HG03175 (cell line): ENCODE measurements around the gene SCNN1B.
"Not testable (repeated sequence)": the region's sequence is repeated elsewhere in the genome, so short reads cannot be mapped to it uniquely, and the experiment has no call there.

Experiments
- ATAC-seq: cut with Tn5 transposase; IDR thresholded peaks from one replicate; pipeline ENCODE4 v1.9.1; 2021; ENCODE audit warnings: mild to moderate bottlenecking, moderate library complexity; ENCODE audit not compliant: unreplicated experiment

SCNN1B gene

DNA sequence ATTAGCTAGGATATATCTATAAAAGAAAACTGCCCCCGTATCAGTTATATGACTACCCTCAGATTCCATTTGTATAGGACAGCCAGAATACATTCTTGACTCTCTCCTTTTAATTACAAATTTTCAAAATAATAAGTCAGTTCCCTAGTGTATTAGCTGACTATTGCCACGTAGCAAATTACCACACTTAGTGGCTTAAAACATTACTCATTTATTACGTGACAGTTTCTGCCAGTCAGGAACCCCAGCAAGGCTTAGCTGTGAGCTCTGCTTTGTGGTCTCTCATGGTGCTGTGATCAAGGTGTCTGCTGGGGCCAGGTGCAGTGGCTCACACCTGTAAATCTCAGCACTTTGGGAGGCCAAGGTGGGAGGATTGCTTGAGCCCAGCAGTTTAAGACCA, 13.9 kb upstream of the SCNN1B start:
- ATAC-seq = no peak

DNA sequence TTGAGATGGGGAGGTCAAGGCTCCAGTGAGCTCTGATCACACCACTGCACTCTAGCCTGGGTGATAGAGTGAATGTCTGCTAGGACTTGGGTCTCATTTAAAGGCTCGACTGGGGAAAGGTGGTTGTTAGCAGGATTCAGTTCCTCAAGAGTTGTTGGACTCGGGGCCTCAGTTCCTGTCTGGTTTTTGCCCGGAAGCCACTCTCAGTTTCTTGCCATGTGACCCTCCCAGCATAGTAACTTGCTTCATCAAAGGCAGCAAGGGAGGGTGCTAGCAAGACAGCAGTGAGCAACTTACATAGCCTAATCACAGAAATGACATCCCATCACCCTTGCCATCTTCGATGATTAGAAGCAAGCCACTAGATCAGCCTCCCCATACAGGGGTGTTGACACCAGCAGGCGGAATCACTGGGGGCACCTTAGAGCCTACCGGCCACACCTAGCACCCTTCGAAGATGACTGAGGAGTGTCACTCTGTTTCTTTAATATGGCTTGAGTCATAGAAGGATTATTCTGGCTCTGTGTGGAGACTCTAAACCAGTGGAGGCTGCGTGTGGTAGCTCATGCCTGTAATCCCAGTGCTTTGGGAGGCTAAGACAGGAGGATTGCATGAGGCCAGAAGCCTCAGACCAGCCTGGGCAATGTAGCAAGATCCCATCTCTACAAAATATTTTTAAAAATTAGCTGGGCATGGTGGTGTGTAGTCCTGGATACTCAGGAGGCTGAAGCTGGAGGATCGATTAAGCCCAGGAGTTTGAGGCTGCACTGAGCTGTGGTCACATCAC, 13.2 kb upstream of the SCNN1B start:
- ATAC-seq = no peak

DNA sequence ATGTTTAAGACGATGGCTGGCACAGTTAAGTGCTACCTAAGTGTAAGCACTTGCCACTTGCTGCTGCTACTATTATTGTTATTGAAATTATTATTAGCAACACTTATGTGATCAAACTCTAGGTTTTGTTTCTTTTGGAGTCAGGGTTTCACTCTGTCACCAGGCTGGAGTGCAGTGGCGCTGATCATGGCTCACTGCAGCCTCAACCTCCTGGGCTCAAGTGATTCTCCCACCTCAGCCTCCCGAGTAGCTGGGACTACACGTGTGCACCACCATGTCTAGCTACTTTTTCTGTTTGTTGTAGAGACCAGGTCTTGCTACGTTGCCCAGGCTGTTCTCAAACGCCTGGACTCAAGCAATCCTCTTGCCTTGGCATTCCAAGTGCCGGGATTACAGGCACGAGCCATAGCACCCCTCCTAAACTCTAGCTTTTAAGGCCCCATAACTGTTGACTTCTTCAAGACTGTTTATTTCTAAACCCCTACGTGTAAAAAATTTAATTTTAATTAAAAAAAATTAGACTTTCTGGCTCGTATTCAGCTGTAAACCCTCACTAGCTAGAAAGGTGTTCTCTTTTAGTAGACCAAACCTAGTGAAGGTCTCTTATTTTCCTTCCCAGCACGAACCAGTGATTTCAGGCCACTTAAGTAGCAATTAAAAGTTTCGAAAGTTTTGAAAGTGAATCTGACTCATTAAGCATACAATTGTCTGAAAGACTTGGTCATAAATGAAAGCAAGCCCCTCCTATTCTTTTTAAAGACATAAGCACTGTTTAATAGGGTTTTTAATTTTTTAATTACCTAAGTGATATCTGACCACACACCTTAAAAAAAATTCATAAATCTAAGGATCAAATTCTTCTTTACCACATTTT, 11.7 kb upstream of the SCNN1B start:
- ATAC-seq = no peak

DNA sequence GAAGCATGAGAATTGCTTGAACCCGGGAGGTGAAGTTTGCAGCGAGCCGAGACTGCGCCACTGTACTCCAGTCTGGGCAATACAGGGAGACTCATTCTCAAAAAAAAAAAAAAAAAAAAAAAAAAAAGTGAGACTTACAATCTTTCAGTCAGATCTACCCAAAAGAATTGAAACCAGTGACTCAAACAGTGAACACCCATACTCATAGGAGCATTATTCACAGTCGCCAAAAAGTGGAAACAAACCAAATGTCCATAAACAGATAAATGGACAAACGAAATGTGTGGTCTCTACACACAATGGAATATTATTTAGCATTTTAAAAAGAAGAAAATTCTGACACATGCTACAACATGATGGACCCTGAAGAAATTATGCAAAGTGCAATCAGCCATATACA, 9.1 kb upstream of the SCNN1B start:
- ATAC-seq = peak; percentile 45

DNA sequence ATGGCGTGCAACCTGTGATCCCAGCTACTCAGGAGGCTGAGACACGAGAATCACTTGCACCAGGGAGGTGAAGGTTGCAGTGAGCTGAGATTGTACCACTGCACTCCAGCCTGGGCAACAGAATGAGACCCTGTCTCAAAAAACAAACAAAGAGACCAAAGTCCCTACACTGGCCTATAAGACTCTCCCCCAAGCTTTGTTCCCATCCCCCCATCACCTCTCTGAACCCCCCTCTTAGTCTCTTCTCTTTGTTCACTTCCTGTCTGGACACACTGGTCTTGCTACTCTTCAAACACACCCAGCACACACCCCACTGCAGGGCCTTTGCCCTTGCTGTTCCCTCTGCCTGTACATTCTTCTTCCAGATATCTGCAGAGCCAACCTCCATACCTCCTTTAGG, 7.8 kb upstream of the SCNN1B start:
- no peak for ATAC-seq

DNA sequence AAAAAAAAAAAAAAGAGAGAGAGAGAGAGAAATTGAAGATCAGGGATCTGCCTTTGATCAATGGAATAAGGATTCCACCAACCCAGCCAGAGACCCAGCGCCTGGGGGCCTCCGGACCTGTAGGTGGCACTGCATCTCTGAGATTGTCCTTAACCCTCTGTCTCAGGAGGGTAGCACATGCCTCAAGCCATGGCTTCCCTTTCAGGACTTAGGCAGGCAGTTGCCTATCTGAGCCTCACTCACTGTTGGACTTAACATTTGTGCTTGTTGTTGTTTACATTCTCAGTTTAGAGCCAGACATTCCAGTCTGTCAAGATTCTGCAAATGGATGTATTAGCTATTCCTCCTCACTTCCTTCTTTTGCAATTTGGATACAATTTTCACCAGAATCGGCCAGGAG, 5.1 kb upstream of the SCNN1B start:
- no peak for ATAC-seq

DNA sequence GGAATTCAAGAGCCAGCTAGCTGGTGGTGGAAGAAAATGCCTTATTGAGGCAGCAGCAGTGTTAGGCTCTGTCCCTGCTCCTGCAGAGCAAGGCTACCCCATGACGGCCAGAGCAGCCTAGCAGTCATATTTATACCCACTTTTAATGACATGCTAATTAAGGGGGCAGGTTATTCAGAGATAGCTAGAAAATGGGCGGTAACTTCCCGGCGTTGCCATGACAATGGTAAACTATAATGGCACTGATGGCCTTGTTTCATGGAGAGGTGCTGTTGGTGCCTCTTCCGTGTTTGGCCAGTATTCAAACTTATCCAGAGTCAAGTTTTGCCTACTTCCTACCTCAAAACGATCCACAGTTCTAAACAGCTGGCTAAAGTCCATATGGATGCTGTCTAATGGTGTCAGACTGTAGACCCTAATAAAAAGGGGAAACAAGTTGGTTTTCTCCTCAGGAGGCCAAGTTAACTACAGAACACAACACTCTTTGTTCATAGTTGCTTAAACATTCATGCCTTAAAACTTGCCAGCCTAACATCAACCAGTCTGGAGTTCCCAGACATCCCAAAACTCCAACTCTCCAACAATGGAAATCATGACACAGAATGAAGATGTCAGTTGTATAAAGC, 3.7 kb upstream of the SCNN1B start:
- ATAC-seq = no peak

DNA sequence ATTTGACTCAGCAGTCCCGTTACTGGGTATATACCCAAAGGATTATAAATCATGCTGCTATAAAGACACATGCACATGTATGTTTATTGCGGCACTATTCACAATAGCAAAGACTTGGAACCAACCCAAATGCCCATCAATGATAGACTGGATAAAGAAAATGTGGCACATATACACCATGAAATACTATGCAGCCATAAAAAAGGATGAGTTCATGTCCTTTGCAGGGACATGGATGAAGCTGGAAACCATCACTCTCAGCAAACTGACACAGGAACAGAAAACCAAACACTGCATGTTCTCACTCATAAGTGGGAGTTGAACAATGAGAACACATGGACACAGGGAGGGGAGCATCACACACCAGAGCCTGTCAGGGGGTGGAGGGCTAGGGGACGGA, 2.3 kb upstream of the SCNN1B start:
- not testable (repeated sequence) for ATAC-seq

DNA sequence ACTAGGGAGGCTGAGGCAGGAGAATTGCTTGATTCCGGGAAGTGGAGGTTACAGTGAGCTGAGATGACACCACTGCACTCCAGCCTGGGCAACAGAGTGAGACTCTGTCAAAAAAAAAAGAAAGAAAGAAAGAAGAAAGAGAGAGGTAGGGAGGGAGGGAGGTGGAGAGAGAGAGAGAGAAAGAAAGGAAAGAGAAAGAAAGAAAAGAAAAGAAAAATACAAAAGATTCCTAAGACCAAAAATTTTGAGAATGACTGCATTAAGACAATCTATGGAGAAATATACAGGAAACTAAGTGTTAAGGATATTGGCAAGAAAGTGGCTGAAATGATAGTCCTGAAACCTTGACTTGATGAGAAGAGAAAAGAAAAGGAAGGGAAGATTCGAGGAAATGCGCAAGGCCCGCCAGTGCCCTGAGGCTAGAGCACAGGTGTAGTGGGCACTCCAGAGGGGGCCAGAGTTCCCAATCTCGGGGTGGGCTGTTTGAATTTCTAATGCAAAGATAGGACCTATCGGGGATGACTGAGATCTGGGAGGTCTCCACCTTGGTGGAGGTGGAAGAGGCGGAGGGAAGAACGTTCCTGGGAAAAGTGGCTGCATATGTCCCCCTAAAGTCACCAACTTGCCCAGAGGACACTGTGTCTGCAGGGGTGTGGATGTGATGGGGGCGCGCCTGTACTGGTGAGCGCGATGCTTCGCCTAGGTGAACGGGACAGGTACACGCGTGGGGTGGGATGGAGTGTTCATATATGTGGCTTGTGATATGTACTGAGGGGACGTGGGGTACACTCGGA, 654 bp upstream of the SCNN1B start:
- no peak for ATAC-seq

DNA sequence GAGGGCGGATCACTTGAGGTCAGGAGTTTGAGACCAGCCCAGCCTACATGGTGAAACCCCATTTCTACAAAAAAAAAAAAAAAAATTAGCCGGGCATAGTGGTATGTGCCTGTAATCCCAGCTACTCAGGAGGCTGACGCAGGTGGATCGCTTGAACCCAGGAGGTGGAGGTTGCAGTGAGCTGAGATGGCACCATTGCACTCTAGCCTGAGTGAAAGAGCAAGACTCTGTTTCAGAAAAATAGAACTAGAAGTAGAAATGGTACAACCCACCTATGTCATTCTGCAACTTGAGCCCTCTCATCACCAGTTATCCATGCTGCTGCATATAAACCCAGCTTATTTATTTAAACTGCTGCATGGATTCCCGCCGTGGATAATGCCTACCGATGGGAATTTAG, 1.6 kb downstream of the SCNN1B start:
- no peak for ATAC-seq

DNA sequence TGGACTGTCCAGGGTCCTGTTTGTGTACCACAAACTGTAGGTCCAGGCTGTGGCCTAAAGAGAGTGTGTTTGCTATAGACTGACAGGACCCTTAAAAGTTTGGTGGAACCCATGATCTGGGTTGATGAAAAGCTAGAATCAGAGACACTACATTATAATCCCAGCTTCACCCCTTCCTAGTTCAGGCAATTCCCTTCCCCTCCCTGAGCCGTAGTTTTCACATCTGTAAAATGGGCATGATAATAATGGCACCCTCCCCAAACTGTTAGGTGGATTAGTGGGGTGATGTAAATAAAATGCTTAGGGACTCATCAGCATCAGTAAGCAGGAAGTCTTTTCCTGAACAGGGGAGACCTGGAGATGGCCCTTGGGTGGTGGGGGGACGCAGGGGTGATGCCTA, 2.5 kb downstream of the SCNN1B start:
- no peak for ATAC-seq

DNA sequence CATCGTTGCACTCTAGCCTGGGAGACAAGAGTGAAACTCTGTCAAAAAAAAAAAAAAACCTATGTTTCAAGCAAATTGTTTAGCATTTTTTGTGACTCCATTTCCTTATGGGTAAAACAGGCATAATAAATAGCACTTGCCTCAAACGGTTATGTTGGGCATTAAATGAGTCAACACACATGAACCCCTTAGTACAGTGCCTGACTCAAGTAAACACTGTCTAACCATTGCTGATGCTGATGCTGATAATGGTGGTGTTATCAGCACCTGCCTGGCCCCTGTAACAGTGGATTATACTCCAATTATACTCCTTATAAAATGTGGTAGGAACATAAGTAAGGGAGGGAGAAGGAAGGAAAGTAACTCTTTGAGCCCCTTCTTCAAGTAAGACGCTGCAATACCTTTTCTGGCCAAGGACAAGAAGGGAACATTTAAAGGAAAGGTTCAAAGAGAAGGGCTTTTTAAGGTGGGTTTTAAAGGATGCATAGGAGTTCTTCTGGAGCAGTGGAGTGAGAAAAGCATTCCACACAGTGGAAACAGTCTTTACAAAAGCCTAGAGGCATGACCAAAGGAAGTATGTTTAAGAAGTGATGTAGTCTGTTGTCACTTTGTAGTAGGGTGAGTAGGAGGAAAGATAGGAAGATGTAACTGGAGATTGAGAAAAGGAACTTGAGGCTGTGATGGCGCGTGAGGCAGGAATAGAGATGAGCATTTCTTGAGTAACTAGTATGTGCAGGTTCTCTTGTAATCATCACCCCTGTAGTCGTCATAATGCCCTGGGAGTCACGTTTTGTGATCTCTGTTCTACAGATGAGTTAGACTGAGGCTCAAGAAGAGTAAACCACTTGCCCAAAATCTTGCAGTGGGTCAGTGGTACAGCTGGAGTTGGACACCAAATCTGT, 4.3 kb downstream of the SCNN1B start:
- ATAC-seq = no peak

DNA sequence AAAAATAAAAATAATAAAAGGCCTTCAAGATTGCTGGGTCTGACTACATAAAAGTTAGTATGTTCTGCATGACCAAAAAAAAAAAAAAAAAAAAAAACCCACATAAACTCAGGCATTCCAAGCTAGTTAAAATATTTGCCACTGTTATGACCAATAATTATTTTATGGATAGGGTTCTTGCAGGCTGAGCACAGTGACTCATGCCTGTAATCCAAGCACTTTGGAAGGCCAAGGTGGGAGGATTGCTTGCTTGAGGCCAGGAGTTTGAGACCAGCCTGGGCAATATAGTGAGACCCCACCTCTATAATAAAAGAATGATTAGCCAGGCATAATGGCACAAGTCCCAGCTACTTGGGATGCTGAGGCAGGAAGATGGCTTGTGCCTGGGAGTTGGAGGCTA, 8.1 kb downstream of the SCNN1B start:
- no peak for ATAC-seq

DNA sequence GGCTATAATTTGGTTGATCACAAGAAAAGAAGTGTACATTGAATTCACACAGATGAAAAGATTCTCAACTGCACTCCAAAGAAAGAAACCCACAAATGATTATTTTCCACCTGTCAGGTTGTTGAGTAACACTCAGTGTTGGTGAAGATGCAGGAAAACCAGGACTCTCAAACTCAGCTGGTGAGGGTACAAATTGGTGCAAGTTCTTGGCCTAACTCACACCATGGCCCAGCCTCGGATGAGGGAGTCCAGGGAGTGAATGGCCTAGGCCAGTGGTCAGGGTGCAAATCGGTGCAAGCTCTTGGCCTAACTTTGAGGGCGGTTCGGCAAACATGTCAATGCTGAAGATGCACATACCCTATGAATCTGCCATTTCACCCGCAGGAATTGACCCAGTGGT, 8.6 kb downstream of the SCNN1B start:
- ATAC-seq = no peak

DNA sequence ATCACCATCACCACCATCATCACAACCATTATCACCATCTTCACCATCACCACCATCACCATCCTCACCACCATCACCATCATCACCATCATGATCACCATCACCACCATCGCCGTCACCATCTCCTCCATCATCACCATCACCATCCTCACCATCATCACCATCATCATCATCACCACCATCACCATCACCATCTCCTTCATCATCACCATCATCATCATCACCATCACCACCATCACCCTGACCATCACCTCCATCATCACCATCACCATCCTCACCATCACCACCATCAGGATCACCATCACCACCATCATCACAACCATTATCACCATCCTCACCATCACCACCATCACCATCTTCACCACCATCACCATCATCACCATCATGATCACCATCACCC, 14.1 kb downstream of the SCNN1B start:
- no peak for ATAC-seq

DNA sequence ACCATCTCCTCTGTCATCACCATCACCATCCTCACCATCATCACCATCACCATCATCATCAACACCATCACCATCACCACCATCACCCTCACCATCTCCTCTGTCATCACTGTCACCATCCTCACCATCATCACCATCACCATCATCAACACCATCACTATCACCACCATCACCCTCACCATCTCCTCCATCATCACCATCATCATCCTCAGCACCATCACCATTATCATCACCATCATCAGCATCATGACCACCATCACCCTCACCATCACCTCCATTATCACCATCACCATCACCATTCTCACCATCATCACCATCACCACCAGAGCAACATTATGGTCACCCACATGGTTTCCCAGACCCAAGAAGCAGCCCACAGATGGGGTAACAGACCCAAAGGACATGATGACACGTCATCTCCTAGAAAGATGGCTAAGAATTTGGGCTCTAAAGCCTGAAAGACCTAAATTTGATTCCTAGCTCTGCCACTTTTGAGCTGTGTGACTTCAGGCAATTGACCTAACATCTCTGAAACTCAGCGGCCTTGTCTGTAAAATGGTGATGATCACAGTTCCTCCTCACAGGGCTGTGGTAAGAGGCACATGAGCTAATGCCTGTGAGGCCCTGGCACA, 14.6 kb downstream of the SCNN1B start:
- ATAC-seq = no peak

DNA sequence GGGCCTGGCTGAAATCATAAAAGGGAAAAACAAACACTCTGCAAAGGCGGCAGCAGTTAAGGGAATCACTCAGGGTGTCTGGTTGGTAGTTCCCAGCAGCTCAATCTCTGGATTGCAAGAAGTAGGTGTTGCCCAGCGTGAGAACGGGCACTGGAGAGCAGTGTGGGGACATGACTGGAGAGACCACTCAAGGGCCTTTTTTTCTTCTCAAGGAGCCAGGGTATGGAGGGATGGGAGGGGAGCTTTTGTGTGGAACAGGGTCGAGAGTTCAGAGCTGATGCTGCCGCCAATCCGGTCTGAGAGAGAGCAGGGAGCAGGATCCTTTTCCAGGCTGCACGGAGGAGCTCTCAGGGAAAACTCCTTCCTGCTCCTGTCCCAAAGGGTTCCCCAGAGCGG, 15.2 kb downstream of the SCNN1B start:
- no peak for ATAC-seq

DNA sequence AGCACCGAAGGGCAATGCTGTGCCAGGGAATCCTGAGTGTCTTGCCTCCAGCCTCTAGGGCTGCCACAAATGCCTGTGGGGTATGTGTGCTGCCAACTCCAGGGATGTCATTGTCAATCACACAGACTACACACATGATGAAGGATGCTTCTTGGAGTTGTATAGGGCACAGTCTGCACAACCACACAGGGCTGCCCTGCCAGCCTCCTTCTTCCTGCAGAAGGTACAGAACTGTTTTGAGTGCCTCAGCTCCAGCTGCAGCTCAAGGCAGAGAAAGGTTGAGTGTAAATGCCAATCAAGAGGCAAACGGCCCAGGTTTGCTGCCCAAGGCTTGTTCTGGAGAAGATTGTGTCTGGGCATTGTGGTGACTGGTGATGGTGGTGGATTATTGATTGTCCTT, 15.6 kb downstream of the SCNN1B start:
- no peak for ATAC-seq

DNA sequence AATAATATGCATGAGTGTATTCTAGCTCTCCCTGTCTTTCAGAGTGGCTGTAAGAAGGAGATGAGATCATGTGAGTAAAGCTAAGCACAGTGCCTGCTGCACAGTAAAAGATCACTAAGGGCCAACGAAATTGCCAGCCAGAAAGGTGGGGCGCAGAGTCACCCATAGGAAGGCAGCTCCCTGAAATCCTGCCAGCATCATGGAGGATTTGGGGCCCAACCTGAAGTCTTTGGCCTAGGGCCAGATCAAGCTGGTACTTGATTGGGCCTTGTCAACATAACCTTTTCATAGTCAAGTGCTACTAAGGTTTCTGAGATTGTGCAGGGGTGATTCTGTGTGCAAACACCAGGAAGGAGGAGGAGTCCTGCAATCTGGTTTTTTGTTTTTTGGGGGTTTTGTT, 16.5 kb downstream of the SCNN1B start:
- no peak for ATAC-seq
